OCI-LY1 (cell line): ENCODE data around the gene MTG2.

Source experiments
- H2AFZ ChIP-seq: fragments of 200-600 bp; sonication (generic), shearing (Covaris generic); 2 replicates; pipeline ENCODE4 v1.6.0; 2014; ENCODE audit warnings: antibody characterized with exemption, mild to moderate bottlenecking, low read length
- H3F3A ChIP-seq: fragments of 200-600 bp; sonication (generic), shearing (Covaris generic); 2 replicates; pipeline ENCODE4 v1.6.0; 2014; ENCODE audit warnings: mild to moderate bottlenecking, antibody characterized with exemption, low read length, moderate library complexity; ENCODE audit not compliant: insufficient read depth
- H3K27ac ChIP-seq: fragments of 200-600 bp; sonication (generic); 2 replicates; pipeline ENCODE4 v1.5.1; 2014; ENCODE audit warnings: low read length, mixed run types, mild to moderate bottlenecking, low read depth; ENCODE audit not compliant: poor library complexity, severe bottlenecking
- H3K27me3 ChIP-seq: fragments of 200-600 bp; sonication (generic); 2 replicates; pipeline ENCODE4 v1.6.0; 2014; ENCODE audit warnings: antibody characterized with exemption, mild to moderate bottlenecking, low read length, moderate library complexity; ENCODE audit not compliant: insufficient read depth
- H3K36me3 ChIP-seq: fragments of 200-600 bp; sonication (generic); 2 replicates; pipeline ENCODE4 v1.6.1; 2014; ENCODE audit warnings: mild to moderate bottlenecking, antibody characterized with exemption, low read length, moderate library complexity, mixed read lengths; ENCODE audit not compliant: insufficient read depth
- H3K4me1 ChIP-seq: fragments of 200-600 bp; sonication (generic); 2 replicates; pipeline ENCODE4 v1.5.1; 2014; ENCODE audit warnings: mild to moderate bottlenecking, low read length, moderate library complexity; ENCODE audit not compliant: insufficient read depth, severe bottlenecking
- H3K4me2 ChIP-seq: fragments of 200-600 bp; sonication (generic), shearing (Covaris generic); 2 replicates; pipeline ENCODE4 v1.6.1; 2014; ENCODE audit warnings: low read length
- H3K4me3 ChIP-seq: fragments of 200-600 bp; sonication (generic); 2 replicates; pipeline ENCODE4 v1.5.1; 2014; ENCODE audit warnings: low read length, low read depth, mild to moderate bottlenecking, mixed read lengths; ENCODE audit not compliant: poor library complexity, severe bottlenecking
- H3K79me2 ChIP-seq: fragments of 200-600 bp; shearing (Covaris generic); 2 replicates; pipeline ENCODE4 v1.6.1; 2016; ENCODE audit warnings: mixed run types, low read length, mixed read lengths; ENCODE audit not compliant: insufficient read depth
- H3K9ac ChIP-seq: fragments of 200-600 bp; sonication (generic), shearing (Covaris generic); 2 replicates; pipeline ENCODE4 v1.6.1; 2014; ENCODE audit warnings: mild to moderate bottlenecking, low read length, mixed read lengths
- H3K9me2 ChIP-seq: fragments of 200-600 bp; sonication (generic), shearing (Covaris generic); 2 replicates; pipeline ENCODE4 v1.6.1; 2014; ENCODE audit warnings: low read depth, mild to moderate bottlenecking, low read length, mixed read lengths
- H3K9me3 ChIP-seq: fragments of 200-600 bp; shearing (Covaris generic); 2 replicates; pipeline ENCODE4 v1.6.1; 2014; ENCODE audit warnings: low read length, mixed read lengths
- H4K20me1 ChIP-seq: fragments of 200-600 bp; sonication (generic), shearing (Covaris generic); 2 replicates; pipeline ENCODE4 v1.6.0; 2016; ENCODE audit warnings: mild to moderate bottlenecking, low read length; ENCODE audit not compliant: insufficient read depth
- CTCF ChIP-seq: fragments of 200-600 bp; sonication (generic), shearing (Covaris generic); IDR thresholded peaks from 2 replicates; pipeline ENCODE4 v1.5.1; 2017; ENCODE audit warnings: mild to moderate bottlenecking, antibody characterized with exemption, low read length, moderate library complexity, mixed read lengths
- EZH2 ChIP-seq: fragments of 200-600 bp; sonication (generic), shearing (Covaris generic); IDR thresholded peaks from 2 replicates; pipeline ENCODE4 v1.8.0; 2017; ENCODE audit warnings: borderline replicate concordance, mixed run types, mild to moderate bottlenecking, antibody characterized with exemption, low read length, moderate library complexity, mixed read lengths

Gene MTG2

GRCh38 chr20:62182469-62183425 lies at the start of gene MTG2:
MTG2 (plus strand) TSS chr20:62183028; CDS start chr20:62193421, 10,393 bp downstream.
- H3K4me3 ChIP-seq, result peak within 1 kb of the TSS; percentile 97
- no peaks in the 10 kb centered on the region for H4K20me1 ChIP-seq
- H3K4me1 ChIP-seq, result peaks cover 45% of the 10 kb centered on the region
- H3K9ac ChIP-seq, result peak within 1 kb of the TSS; percentile 98
- peak within 1 kb of the TSS; percentile 75 for H3K27ac ChIP-seq
- TF ChIP-seq CTCF (no peak), EZH2 (no peak)
- H3K9me3 ChIP-seq, result no peaks in the 10 kb centered on the region
- H3F3A ChIP-seq, result no peaks in the 10 kb centered on the region
- no peaks in the 10 kb centered on the region for H3K36me3 ChIP-seq
- H3K27me3 ChIP-seq, result no peaks in the 10 kb centered on the region
- H3K79me2 ChIP-seq, result peaks cover 28% of the 10 kb centered on the region
- H3K9me2 ChIP-seq, result no peaks in the 10 kb centered on the region
- no peak within 1 kb of the TSS for H2AFZ ChIP-seq
- peak within 1 kb of the TSS; percentile 99 for H3K4me2 ChIP-seq

- H3K4me1 ChIP-seq, result peaks cover 17% of the 10 kb centered on the region
- H3F3A ChIP-seq, result peaks cover 6% of the 10 kb centered on the region; the same call in 1 of the 2 replicates
- H3K79me2 ChIP-seq, result no peaks in the 10 kb centered on the region
- no peaks in the 10 kb centered on the region for H3K9me3 ChIP-seq
- H3K4me3 ChIP-seq, result no peak overlapping the region
- TF ChIP-seq EZH2 (no peak), CTCF (no peak)
- H2AFZ ChIP-seq, result no peak overlapping the region
- H3K36me3 ChIP-seq, result peaks cover 99% of the 10 kb centered on the region
- no peak overlapping the region for H3K4me2 ChIP-seq
- H3K27me3 ChIP-seq, result no peaks in the 10 kb centered on the region
- no peak overlapping the region for H3K27ac ChIP-seq
- no peaks in the 10 kb centered on the region for H3K9me2 ChIP-seq
- no peaks in the 10 kb centered on the region for H4K20me1 ChIP-seq
- H3K9ac ChIP-seq, result no peak overlapping the region
Measured at GRCh38 chr20:62133051-62133845, 49.6 kb upstream of the MTG2 start.

- H3K9me3 ChIP-seq, result no peaks in the 10 kb centered on the region
- no peak overlapping the region for H3K4me2 ChIP-seq
- H4K20me1 ChIP-seq, result no peaks in the 10 kb centered on the region
- peaks cover 99% of the 10 kb centered on the region for H3K36me3 ChIP-seq
- H3K4me3 ChIP-seq, result no peak overlapping the region
- H3K27ac ChIP-seq, result peak overlapping the region; percentile 27
- peaks cover 6% of the 10 kb centered on the region; the same call in 1 of the 2 replicates for H3F3A ChIP-seq
- no peak overlapping the region for H3K9ac ChIP-seq
- H3K4me1 ChIP-seq, result peaks cover 14% of the 10 kb centered on the region
- H2AFZ ChIP-seq, result no peak overlapping the region
- H3K27me3 ChIP-seq, result no peaks in the 10 kb centered on the region
- no peaks in the 10 kb centered on the region for H3K79me2 ChIP-seq
- TF ChIP-seq CTCF (0 out of 2 replicates have a peak, but pooled peaks have one; percentile 25), EZH2 (no peak)
- H3K9me2 ChIP-seq, result no peaks in the 10 kb centered on the region
Measured at GRCh38 chr20:62133864-62134263, 49.0 kb upstream of the MTG2 start.
